NCI-H1930 (cell line): ENCODE measurements around the gene SP140.
"Not testable (repeated sequence)": the region's sequence is repeated elsewhere in the genome, so short reads cannot be mapped to it uniquely, and the experiment has no call there.

Experiments
- DNase-seq, 2 experiments: peaks; one replicate each; lab custom pipeline; 2025; lab: John Stamatoyannopoulos, UW

Gene SP140

DNA sequence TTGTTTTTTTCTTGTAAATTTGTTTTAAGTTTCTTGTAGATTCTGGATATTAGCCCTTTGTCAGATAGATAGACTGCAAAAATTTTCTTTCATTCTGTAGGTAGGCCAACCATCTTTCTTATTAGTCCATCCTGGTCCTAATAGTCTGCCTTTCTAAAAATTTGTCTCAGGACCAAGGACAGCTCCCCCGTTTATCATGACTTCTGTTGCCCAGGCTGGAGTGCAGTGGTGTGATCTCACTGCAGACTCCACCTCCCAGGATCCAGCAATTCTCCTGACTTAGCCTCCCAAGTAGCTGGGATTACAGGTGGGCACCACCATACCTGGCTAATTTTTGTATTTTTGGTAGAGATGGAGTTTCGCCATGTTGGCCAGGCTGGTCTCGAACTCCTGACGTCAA is 63.8 kb downstream of the SP140 start:
- not testable (repeated sequence) for DNase-seq

DNA sequence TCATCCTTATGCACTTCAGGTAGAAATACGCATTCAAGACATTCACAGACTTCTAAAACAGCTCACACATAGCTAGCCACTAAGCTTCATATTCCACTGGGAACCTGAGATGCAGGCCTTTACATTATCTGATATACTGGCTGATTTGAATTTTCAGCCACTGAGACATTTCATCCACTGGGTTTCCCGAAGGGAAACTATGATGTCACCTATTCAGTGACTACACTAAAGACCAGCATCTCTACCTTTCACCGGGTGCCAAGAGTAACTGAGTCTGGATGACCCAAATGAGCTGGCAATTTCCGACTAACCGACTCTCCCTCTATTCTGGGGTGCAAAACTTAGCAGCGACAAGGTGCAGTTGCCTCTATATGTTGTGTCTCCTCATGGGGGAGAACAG is 69.7 kb downstream of the SP140 start:
- DNase-seq = no peak

DNA sequence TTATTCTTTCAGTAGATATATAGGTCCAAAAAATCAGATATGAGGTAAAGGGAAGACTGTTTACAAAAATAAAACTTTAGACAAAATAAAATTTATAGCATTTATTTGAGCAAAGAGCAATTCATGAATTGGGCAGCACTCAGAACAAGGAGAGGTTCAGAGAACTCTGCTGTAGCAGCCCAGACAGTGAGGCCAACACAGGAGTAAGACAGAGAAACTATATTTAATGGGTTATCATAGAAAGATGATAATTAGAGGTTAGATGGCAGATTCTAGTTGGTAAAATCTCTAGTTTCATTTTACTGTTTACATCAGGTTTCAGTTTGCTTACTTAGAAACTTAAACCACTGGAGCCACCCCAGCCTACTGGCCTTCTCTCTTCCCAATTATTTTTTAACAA is 71.4 kb downstream of the SP140 start:
- DNase-seq = no peak

DNA sequence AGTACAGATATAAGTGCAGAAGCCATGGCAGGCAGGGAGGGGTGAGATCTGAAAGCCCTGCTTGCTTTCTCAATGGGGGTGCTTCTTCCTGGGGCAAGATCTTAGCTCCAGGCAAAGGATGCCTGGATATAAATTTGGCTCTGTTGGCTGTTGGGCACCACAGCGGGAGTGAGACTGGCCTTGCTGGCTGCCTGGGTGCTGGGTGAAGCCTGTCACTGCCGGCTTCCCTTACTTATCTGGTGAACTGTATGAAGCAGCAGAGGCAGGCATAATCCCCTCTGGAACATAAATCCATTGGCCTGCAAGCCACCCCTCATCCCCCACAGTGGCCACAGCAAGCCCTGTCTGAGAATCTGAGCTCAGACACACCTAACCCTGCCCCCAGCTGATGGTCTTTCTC is 74.1 kb downstream of the SP140 start:
- no peak for DNase-seq

DNA sequence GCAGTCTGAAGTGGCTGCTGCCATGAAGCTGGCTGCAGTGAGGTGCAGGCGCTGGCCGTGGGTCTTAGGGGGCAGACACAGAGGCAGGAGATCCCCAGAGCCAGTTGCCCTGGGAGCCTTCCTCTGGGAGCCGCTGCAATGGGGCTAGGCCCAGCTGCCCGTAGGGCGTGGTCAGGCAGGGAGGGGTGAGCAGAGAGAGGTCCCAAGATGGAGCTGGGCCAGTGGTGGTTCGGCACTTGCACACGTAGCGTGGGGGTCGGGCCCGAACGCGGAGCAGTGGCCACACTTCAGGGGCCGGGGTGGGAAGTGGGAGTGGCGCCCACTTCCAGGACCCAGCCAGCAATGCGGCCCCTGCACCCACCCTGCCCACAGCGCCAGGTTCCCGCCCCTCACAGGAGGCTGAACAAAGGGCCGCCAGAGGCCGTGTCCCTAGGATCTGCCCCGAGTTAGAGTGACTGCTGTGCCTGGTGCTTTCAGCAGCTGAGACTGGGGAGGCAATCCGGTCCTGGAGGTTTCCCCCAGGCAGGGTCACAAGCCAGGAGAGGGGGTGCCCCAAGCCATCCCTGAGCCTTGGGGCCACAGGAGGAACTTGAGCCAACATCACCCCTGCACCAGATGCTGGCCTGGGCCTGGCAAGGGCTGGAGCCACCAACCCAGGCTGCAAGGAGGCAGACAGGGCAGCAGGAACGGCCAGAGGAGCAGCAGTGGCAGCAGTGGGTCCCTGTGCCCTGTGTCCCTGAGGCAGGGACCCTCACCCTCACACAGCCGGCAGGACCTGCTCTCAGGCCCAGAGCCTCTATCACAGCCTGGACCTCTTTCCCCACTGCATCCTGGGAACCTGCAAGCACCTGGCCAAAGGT is 80.1 kb downstream of the SP140 start:
- no peak for DNase-seq

DNA sequence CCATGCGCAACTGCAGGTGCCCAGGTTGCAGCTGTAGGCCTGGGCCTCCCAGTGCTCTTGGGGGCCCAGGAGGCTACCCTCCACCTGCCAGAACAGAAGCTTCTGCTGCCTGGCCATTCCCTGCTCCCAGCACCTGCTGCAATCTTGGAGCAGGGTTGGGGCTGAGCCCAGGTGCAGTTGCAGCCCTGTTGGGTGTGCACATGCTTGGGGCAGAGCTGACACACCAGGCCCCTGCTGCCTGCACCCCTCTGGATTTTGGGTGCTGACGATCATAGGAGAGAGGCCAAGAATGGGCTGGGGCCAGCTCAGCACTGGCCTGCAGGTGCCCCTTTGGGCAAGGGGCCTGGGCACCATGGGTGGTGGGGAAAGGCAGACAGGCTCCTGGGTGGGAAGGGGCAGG is 80.9 kb downstream of the SP140 start:
- no peak for DNase-seq

DNA sequence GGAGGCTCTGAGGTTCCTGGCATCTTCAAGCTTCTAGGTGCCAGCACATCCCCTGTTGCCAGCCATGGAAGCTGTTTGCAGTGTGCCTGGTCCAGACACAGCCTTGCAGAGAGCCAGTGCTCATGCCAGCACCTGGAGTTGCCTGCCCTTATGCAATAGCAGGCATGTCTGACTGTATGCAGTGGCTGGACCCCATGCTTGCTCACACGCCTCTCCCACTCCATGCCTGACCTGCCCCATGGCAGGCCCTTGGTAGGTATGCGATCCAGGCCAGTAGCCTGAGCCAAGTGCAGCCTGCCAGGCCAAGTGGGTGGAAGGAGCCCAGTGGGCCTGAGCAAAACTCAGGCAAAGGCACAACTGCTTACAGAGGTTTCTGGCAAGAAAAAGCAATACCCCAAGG is 81.9 kb downstream of the SP140 start:
- no peak for DNase-seq

DNA sequence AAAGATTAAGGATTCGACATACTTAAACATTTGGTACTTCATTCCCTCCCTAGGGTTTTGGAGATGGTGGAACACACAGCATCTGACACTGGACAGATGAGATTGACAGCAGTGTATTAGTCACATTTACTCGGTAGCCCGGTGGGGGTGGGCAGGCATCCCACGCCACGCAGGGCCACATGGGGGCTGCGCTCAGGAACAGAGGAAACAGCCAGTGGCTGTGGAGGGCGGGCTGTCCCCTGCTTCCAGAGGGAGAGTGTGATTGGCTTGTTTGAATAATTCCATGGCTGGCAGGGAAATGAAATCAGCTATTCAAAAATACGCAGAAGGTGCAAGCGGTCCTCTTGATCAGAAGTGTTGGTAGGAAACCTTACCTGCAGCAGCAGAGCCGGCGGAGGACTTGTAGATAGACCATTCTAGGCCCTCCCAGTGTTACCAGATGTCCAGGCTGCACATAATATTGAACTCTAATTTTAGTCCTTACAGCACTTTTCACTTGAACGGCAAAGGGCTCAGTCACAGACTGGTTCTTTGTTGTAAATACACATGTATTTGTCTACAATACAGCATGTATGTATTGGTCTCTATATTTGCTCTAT is 83.0 kb downstream of the SP140 start:
- DNase-seq = no peak

DNA sequence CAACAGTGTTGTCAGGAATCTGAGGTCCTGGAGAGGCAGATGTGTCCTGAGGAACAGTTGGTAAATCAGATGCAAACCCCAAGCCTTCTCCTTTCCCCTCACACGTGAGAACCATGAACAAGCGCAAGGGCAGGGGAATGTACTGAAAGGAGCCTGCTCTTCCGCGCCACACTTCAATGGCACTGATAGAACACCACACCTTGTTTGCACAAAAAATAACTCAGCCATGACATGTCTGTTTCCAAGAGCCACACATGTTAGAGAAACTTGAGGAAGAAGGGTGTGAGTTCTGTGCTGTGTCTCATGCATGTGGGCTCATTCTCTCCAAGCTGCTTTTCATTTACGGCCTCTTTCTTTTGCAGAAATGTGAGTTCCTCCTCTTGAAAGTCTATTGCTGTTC is 85.3 kb downstream of the SP140 start:
- not testable (repeated sequence) for DNase-seq

DNA sequence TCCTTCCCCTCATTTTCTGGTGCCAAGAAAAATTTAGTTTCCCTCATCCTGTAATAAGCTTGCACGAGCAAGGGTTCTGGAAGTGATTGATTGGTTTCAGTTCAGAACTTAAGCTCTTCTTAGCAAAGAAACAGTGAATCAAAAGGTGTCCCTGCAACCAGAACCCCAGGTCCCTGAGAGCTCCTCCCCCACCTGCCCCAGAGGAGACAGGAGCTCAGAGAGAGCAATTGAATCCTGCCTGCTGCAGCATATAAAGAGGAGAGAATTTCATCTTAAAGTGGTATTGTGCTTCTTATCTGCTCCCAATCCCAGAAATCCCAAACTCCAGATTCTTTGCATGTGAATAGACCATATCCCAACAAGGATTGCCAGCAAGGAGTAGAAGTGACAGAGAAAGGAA is 86.1 kb downstream of the SP140 start:
- not testable (repeated sequence) for DNase-seq

DNA sequence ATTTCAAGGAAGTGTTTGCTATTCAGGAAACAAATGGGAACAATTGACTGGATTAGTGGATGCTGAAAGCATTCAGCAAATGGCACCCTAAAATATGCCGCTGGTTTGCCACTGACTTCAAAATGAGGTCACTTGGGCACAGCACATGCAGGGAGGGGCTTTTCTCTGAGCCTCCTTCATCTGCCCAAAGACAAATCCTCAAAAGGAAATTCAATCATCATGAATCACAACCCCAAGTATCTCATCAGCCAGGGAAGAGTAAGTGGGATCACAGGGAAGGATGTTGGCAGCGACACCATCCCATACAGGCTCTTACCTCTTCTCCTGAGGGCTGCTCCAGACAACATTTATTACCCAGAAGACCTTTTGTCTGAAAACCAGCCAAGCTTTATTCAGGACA is 87.1 kb downstream of the SP140 start:
- DNase-seq = no peak

DNA sequence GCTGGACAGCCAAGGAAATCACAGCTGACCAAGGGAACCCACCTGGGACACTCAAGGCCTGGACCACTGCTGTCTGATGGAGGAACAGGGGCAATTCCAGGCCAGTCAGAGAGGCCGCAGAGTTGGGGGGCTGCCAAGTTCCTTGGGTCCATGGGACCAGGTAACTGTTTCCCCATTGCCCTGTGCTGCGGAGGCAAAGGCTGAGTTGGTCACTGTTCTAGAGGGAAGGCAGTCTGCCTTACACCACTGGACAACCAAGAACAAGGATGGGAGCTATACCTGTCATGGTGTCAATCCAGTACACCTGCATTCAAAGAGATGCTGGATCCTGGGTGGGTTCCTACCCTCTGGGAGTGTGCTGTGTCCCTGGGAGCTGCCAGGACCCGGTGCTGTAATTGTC is 91.8 kb downstream of the SP140 start:
- DNase-seq = no peak

DNA sequence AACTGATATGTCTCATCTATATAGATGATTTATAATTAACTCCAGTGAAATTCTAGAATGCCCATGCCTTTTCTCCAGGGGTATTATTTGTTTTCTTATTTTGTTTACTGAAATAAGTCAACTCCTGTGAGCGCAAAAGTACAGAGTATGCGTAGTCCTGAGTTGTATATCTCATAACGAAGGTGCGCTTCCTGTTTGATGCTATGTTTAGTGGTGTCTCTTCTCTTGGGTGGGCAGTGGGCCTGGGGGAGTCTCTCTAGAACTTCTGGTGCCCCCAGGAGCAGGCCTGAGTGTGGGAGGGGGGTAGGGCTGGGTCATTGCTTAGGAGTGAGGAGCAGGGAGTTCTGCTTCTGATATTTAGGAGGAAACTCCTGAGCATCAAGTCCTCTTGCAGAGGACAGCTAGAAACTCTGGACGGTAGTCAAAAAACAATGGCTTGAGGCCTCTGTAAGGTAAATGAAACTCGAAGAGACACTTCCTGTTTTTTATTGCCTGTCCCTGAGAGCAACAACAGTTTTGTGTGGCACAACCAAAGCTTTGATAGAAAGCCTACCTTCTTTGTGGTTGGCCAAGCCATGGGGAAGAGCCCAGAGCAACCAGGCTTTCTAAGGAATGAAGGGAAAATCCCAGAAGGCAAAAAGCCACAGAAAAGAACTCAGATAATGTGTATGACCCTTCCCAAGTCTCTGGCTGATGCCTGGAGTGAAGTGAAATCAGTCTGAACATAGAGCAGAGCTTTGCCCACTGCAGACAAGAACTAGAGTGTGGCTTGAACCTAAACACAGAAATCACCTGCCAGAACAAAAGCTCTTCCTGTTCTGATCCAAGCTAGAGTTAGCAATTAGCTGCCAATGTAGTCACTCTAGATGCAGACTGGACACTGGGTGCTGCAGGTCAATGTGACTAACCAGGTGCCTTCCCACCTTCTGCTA is 92.9 kb downstream of the SP140 start:
- no peak for DNase-seq

DNA sequence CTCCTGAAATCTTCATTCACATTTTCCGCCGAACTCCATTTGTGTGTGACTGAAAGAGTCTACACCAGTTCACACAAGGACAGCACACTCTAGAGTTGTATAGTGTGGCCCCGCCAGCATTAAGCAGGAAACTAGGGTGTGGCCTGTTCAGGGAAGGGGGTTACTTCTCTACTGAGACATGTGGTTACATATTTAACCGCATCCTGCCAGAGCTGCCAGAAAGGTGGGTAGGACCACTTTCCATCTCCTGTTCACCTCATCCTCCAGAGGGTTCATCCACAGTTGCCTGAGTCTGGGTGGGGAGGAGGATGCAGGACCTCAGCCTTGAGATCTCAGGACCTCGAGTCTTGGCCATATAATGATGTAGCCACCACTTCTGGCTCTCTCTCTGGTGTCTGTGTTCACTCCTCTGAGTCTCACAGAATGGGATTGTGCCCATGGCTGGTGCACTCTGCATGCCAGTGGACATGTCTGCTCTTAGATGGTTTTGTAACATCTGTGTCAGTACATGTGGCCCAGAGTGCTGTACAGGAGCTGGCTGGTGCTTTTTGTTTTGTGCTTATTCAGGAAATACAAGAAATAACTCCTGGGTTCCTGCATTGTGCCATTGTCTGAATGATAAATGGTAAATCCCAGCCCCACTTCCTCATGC is 93.8 kb downstream of the SP140 start:
- DNase-seq = no peak

DNA sequence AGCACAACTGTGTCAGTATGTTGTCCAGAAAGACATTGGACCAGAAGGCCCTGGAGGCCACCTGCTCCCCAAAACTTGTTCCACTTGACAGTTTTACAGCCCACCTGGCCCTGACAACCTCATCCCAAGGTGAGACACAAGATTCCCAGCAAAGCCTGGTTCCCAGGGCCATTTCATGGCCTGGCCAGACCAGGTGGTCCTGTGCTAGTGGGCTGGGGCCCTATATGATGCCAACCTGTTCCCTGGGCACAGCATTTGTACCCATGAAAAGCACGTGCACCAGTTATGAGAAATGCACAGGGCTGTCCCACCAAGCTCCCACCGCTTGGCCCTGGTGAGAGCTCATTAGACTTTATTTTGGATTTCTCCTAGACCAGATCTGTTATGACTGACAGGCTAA is 95.5 kb downstream of the SP140 start:
- no peak for DNase-seq

DNA sequence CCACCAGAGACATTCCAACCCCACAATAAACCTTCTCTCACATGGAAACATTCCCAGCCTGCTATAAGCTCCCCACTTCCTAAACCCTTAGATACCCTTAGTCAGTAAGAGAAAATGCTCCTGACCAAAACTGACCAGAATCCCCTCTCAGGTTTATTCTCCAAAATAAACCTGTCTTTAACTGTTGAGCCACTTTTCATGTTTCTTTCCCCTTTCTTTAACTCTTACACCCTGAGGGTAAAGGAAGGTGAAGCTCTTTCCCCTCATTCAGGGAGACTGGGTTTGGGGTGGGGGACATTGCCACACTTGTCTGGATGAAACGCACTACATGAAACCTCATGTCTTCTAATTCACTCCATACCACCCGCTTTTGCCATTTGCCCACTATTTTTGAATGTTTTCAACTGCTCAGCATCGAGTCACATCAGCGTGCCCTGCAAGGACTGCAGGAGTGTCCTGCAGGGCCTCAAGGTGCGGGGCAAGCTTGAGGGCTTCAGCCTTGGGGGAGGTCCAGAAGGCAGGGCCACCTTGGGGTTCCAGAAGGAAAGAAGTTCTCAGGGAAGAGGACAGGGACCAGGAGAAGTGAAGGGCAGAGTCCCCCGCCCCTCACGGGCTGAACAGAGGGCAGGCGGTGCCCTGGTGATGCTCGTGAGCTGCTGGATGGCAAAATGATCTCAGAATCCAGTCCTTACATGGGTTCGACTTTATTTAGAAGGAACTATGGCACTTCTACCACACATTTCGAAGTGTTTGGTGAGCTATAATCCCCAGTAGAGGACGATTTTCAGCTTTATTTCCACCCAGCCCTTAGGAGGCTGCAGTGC is 97.2 kb downstream of the SP140 start:
- DNase-seq = no peak

DNA sequence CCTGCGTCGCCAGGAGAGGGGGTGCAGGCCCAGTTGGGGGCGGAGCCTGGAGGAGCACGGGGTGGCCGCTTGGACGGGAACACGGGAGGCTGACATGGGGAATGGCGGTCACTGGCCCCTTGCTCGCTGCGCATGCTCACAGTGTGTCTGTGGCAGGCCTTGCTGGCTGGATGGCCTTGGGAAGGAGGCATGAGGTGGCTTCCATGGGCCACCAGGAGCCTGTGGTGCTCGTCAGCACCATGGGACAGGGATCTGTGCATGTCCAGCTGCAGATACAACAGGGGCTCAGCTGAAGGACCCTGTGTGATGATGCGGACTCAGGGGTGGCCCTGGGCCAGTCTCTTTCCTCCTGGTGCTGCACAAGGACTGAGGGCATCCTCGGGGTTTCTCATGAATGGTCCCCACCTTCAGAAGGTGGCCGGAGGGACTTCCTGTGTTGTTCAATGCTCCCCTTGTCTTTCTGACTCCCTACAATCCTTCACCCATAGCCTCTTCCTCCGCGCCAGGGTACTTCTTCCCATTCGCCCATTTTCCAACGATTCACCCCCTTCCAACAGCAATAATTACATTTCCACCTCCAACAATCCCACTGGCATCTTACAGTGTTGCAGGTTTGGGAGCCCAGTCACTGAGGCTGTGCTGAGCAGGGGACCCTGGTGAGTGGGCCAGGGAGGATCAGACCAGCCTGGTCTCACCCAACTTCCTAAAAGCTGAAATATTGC is 98.0 kb downstream of the SP140 start:
- no peak for DNase-seq

DNA sequence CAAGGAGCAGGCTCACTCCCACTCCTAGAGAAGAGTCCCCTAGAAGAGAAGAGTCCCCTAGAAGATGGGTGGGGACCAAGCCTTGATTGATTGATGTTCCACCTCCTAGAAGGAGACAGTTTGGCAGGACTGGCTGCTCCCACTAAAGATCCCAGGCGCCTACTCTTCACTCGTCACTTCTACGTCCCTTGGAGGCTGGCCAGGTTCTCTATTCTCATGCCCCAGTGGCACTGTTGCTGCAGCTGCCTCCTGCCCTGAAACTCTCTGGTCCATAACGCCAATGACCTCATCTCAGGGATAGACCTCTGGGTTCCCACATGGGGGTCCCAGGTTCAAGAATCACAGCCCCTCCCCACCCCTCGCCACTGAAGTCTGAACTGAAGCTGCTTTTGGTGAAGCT is 99.0 kb downstream of the SP140 start:
- DNase-seq = no peak

DNA sequence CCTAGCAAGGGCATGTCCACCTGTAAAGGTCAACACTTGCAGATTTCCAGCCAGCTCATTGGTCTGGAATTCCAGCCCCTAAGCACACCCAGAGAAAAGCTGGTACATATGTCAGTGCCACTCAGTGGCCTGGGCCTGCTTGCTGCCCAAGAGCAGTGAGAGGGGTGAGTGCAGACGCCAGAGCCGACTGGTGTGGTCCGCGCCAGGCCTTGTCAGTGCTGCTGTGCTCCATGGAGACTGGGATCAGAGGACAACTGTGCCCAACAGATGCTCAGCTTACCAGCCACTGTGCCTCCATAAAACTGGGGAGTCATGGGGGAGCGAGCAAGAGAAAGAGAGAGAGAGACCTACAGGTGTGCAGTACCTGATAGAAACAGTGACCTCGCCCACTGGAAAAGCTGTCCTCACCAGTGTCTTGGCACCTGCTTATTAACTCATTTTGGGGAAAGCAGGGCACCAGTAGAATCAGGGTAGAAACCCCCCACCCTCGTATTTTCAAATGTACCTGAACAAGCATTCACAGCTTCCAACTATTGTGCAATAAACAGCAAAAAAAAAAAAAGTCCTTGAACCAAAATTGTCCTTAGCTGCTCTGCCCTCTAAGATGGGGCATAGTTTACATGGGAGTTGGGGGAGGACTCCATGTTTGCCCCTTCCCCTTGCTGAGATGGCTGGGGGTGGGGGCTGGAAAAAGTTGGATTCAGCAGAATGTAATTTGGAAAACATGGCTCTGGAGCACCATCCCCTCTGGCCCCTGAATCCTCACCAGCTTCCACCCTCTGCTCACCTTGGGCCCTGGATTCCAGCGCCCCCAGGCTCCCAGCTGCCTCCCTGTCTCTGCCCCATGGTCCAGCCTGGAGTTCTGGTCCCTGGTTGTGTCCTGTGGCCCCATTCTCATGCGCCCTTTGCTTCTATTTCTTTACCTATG is 100.0 kb downstream of the SP140 start:
- no peak for DNase-seq
